Stimulated activated naive CD8-positive, alpha-beta T cell treated with anti-CD3 and anti-CD28 coated beads, Interleukin-15, amount 100 ng/mL, for 72 hours (primary cell): Measurements from ENCODE around the gene TENT5C.

Experiments used
- ATAC-seq: fragments of 150-1000 bp; cut with Tn5 transposase; 2 replicates; pipeline ENCODE4 v1.10.0; 2021; ENCODE audit warnings: mild to moderate bottlenecking, moderate library complexity
- DNase-seq, 2 donors: peaks; one replicate each; pipeline ENCODE4 v3.0.0; 2021 to 2022
- H3K27ac Mint-ChIP-seq, 2 donors: one replicate each; pipeline ENCODE4 v1.8.0; 2022; ENCODE audit warnings: mild to moderate bottlenecking in 2 of 2, mixed read lengths in 2 of 2, moderate library complexity in 2 of 2
- H3K27me3 Mint-ChIP-seq: one replicate; pipeline ENCODE4 v1.8.0; 2022; ENCODE audit warnings: mixed read lengths
- H3K4me1 Mint-ChIP-seq: one replicate; pipeline ENCODE4 v1.8.0; 2022; ENCODE audit warnings: mild to moderate bottlenecking, mixed read lengths
- H3K4me3 Mint-ChIP-seq, 2 donors: one replicate each; pipeline ENCODE4 v1.8.0; 2022; ENCODE audit warnings: mild to moderate bottlenecking in 2 of 2, mixed read lengths in 2 of 2, moderate library complexity in 1 of 2
- H3K9me3 Mint-ChIP-seq, 2 donors: one replicate each; pipeline ENCODE4 v1.8.0; 2022; ENCODE audit warnings: mixed read lengths in 2 of 2

The TENT5C gene

GRCh38 chr1:117567435-117567834 is 38.4 kb upstream of the TENT5C start:
- H3K4me1 Mint-ChIP-seq = peaks cover 15% of the 10 kb centered on the region
- no peak overlapping the region for H3K27ac Mint-ChIP-seq
- H3K27me3 Mint-ChIP-seq = peaks cover 21% of the 10 kb centered on the region
- no peak for DNase-seq
- H3K4me3 Mint-ChIP-seq = no peak overlapping the region
- no peak for ATAC-seq
- H3K9me3 Mint-ChIP-seq = no peaks in the 10 kb centered on the region

DNA sequence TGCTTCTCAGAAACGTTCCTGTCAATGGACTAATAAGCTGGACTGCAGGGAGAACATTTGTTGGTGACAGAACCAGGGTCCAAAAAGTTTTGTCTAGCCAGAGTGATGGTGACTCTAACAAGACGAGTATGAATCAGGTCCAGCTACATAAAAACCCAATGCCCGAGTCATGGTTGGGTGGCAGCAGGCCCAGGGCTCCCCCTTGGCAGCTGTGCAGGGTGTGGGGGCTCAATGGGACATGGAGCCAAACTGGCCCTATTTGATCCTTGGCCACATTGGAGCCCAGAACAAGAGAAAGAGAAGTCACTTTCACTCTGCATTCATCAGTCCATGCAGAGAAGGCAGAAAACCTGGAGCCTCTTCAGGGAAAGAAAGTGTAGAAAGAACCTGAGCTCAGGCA is 37.9 kb upstream of the TENT5C start:
- no peaks in the 10 kb centered on the region for H3K9me3 Mint-ChIP-seq
- no peak overlapping the region for H3K27ac Mint-ChIP-seq
- peaks cover 20% of the 10 kb centered on the region for H3K4me1 Mint-ChIP-seq
- no peak for ATAC-seq
- H3K4me3 Mint-ChIP-seq = no peak overlapping the region
- H3K27me3 Mint-ChIP-seq = peaks cover 21% of the 10 kb centered on the region
- no peak for DNase-seq

GRCh38 chr1:117568999-117569398 is 36.8 kb upstream of the TENT5C start:
- Mint-ChIP-seq H3K27ac (no peak overlapping the region), H3K4me1 (peaks cover 24% of the 10 kb centered on the region)

GRCh38 chr1:117569856-117570255 is 36.0 kb upstream of the TENT5C start:
- H3K27ac Mint-ChIP-seq = no peak overlapping the region
- H3K9me3 Mint-ChIP-seq = no peaks in the 10 kb centered on the region
- DNase-seq (no peak), ATAC-seq (no peak)
- H3K4me3 Mint-ChIP-seq = no peak overlapping the region
- peaks cover 7% of the 10 kb centered on the region for H3K27me3 Mint-ChIP-seq
- peaks cover 27% of the 10 kb centered on the region for H3K4me1 Mint-ChIP-seq

More at GRCh38 chr1:117568999-117569398, 36.8 kb upstream of the TENT5C start:
- DNase-seq = no peak
- Mint-ChIP-seq H3K27me3 (peaks cover 11% of the 10 kb centered on the region), H3K9me3 (no peaks in the 10 kb centered on the region), H3K4me3 (no peak overlapping the region)
- ATAC-seq = no peak

GRCh38 chr1:117570988-117571409 is 34.8 kb upstream of the TENT5C start:
- DNase-seq (no peak), ATAC-seq (no peak)
- no peaks in the 10 kb centered on the region for H3K9me3 Mint-ChIP-seq

GRCh38 chr1:117571496-117571895 is 34.4 kb upstream of the TENT5C start:
- H3K27me3 Mint-ChIP-seq = peaks cover 7% of the 10 kb centered on the region
- DNase-seq (no peak), ATAC-seq (no peak)
- H3K27ac Mint-ChIP-seq = no peak overlapping the region
- no peaks in the 10 kb centered on the region for H3K9me3 Mint-ChIP-seq
- no peak overlapping the region for H3K4me3 Mint-ChIP-seq
- H3K4me1 Mint-ChIP-seq = peaks cover 27% of the 10 kb centered on the region

More at GRCh38 chr1:117570988-117571409, 34.8 kb upstream of the TENT5C start:
- Mint-ChIP-seq H3K27ac (no peak overlapping the region), H3K27me3 (peaks cover 7% of the 10 kb centered on the region), H3K4me1 (peaks cover 27% of the 10 kb centered on the region), H3K4me3 (no peak overlapping the region)

- ATAC-seq (peak; percentile 65), DNase-seq (no peak)
- Mint-ChIP-seq H3K4me3 (no peak overlapping the region), H3K27me3 (no peaks in the 10 kb centered on the region), H3K9me3 (no peaks in the 10 kb centered on the region), H3K27ac (peak overlapping the region; percentile 6 to 12), H3K4me1 (peaks cover 27% of the 10 kb centered on the region)
Observed at GRCh38 chr1:117572546-117572945, 33.3 kb upstream of the TENT5C start.

DNA sequence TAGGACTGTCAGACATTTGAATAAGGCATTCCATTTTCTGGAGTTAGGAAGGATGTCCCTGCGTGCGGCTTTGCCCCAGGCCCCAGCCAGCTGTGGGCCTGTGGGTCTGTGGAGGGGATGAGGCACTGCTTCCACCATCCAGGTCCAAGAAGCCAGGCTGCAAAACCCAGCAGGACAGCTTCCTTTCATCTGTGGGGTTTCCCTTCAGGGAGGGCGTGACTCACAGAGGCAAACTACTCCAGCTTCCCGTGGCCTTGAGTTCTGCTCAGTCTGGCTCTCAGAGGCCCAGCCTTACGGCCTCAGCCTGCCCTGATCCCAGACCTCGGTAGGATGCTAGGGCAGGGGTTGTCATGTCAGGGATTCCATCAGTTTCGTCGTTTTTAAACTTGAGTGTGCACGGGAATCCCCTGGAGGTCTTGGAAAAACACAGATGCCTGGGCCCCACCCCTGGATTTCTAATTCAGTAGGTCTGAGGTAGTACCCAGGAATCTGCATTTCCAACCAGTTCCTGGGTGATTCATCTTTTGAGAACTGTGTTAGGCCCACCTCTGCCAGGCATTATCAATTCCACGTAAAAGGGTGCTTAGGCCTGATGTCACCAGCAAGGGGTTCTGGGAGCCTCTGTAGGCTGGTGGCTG is 32.3 kb upstream of the TENT5C start:
- Mint-ChIP-seq H3K27me3 (no peaks in the 10 kb centered on the region), H3K9me3 (no peaks in the 10 kb centered on the region), H3K27ac (no peak overlapping the region), H3K4me3 (no peak overlapping the region), H3K4me1 (peaks cover 27% of the 10 kb centered on the region)
- ATAC-seq (peak; percentile 34), DNase-seq (no peak)

GRCh38 chr1:117574161-117574835 is 31.6 kb upstream of the TENT5C start:
- H3K4me3 Mint-ChIP-seq = no peak overlapping the region
- DNase-seq (no peak), ATAC-seq (no peak)
- H3K27me3 Mint-ChIP-seq = no peaks in the 10 kb centered on the region
- H3K4me1 Mint-ChIP-seq = peaks cover 27% of the 10 kb centered on the region
- H3K27ac Mint-ChIP-seq = peak overlapping the region in 1 of 2 donors; percentile 85
- no peaks in the 10 kb centered on the region for H3K9me3 Mint-ChIP-seq

DNA sequence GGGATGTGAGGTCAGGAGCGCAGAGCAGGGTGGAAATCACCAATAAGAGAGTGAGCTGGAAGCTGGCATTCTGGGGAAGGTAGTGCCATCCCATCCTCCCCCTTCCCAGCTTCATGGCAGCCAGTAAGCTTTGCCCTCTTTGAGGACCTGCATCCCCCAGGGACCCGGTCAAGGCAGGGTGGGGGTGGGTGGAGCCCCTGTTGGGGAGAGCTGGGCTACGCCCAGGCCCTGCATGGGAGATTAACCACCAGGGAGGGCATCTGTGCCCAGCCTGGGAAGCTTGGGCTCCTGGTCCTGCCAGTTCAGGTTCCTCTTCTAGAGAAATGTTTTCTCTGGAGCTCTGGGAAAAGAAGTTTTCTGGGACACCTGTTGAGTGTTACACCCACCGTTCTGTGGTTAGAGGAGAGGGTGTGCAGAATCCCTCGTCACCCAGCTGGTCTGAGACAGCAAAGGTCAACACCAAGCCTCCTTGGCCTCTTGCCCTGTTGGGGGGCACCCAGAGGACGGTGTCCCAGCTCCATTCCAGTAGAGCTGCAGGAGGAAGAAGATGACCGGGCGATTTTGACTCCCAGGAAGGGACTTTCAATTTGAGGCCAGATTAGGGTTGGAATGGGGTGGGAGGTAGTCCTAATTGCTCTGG is 30.1 kb upstream of the TENT5C start:
- H3K27me3 Mint-ChIP-seq = no peaks in the 10 kb centered on the region
- no peak for ATAC-seq
- no peak for DNase-seq
- H3K9me3 Mint-ChIP-seq = no peaks in the 10 kb centered on the region
- peaks cover 27% of the 10 kb centered on the region for H3K4me1 Mint-ChIP-seq
- no peak overlapping the region for H3K4me3 Mint-ChIP-seq
- H3K27ac Mint-ChIP-seq = no peak overlapping the region

DNA sequence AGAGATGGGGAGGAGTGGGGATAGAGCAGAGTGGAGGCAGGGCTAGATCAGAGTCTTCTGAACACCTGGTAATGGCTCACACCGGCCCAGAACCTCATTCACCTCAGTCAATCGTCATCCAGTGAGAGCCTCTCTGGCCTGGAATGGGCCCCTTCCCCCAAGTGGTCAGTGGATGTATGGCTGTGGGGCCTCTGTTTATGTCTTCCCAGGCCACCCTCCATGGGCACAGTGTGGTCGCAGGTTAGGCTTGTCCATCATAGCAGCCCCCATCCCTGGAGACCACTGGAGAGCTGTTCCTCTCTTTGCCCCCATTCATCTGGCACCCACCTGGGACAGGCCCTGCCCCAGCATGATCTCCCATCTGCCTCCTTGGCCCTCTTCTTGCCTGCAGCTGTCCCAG is 29.6 kb upstream of the TENT5C start:
- ATAC-seq (peak; percentile 14), DNase-seq (no peak)
- no peak overlapping the region for H3K27ac Mint-ChIP-seq
- H3K27me3 Mint-ChIP-seq = no peaks in the 10 kb centered on the region
- H3K4me1 Mint-ChIP-seq = peaks cover 27% of the 10 kb centered on the region
- H3K4me3 Mint-ChIP-seq = no peak overlapping the region
- no peaks in the 10 kb centered on the region for H3K9me3 Mint-ChIP-seq

DNA sequence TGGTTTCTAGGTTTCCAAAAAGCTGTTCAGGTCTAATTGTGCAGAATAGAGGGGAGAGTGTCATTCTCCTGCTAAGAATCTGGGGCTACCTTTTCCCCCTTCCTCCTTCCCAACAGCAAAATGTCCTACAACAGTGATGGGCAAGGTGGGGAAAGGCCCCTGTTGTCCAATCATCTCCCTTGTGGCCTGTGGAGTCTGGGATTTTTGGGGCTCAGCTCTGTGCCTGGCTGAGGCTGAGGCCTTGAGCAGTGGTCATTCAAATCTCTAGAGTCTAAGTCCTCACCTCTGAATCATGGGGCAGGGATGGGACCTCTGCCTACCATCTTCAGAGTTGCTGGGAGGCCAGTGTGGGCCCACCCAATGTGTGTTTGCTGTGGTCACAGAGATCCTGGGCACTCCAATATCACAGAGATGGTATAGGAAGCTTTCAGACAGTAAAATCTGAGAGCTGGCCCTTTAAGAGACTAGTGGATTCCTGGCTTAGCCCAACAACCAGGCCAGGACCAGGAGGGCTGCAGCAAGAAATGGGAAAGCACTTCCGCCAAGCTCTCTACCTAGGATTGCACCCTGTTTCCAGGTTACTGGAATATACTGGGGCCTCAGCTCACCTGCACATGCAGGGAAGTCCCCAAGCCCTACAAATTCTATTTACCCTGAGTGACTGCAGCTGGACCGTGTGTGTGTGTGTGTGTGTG is 28.5 kb upstream of the TENT5C start:
- no peak for DNase-seq
- Mint-ChIP-seq H3K4me3 (no peak overlapping the region), H3K27ac (no peak overlapping the region), H3K9me3 (no peaks in the 10 kb centered on the region), H3K27me3 (no peaks in the 10 kb centered on the region), H3K4me1 (peaks cover 19% of the 10 kb centered on the region)
- no peak for ATAC-seq

DNA sequence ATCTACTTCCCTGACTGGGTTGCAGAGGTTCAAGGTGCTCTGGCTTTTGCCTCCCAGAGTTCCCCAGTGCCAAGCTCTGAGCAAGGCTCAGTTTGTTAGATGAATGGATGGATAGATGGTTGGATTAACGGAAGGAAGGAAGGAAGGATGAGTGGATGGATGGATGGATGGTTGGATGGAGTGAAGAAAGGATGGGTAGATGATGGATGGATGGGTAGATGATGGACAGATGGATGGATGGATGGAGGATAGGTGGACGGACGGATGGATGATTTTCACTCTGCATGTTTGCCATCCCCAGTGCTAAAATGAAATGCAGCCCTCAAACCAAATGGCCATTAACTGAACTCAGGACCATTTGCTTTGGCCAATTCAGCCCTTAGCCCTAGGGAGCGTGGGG is 27.4 kb upstream of the TENT5C start:
- peaks cover 0 to 4% of the 10 kb centered on the region in 2 donors for H3K9me3 Mint-ChIP-seq

DNA sequence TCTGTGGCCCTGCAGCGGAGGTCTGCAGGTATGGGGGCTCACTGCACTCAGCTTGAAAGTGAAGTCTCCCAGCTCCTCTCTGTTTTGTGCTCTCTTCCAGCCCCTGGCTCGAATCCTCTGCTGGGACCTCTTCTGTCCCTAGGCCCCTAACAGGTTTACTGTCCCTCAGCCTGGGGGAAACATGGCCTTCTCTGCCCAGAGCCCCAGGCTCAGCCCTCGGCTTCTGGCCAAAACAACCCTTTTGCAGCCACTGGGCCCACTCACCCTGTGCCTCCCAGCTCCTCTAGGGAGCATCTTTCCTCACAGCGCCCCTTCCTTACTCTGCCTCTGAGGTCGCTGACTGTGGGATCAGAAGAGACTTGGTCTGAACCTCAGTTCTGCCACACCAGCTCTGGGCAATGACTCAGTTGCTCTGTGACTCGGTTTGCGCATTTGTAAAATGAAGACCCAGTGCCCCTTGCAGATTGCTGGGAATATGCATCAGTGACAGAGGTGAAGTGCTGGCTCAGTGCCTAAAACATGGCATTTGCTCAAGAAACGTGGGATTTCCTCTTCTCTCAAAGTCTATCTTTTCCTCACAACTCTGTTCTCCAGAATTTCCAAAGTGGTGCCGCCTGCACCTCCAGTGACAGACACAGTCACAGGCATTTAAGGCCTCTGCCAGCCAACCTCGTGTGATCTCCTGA is 26.5 kb upstream of the TENT5C start:
- no peak overlapping the region for H3K27ac Mint-ChIP-seq
- no peaks in the 10 kb centered on the region for H3K4me1 Mint-ChIP-seq
- H3K4me3 Mint-ChIP-seq = no peak overlapping the region
- ATAC-seq (no peak), DNase-seq (no peak)
- H3K9me3 Mint-ChIP-seq = peaks cover 0 to 13% of the 10 kb centered on the region in 2 donors
- H3K27me3 Mint-ChIP-seq = no peaks in the 10 kb centered on the region

More for the DNA sequence above, 27.4 kb upstream of the TENT5C start:
- no peak for ATAC-seq
- Mint-ChIP-seq H3K4me3 (no peak overlapping the region), H3K27ac (no peak overlapping the region), H3K4me1 (peaks cover 8% of the 10 kb centered on the region), H3K27me3 (no peaks in the 10 kb centered on the region)
- no peak for DNase-seq

DNA sequence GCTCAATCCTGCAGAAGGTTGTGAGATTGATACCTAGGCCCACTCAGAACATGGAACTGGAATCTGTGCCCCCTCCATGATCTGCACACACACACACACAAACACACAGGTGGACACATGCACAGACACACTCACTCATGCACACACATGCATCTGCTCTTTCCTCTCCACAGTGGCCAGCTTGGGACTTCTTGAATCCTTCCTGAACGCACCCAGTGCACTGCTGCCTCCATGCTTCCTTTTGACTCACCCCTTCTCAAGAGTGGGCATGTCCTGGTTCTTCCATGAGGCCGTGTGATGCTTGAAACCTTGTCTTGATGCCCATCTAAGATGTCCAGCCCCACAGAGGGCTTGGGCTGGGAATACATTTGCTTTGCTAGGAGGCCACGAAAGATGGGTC is 25.4 kb upstream of the TENT5C start:
- H3K9me3 Mint-ChIP-seq = peaks cover 0 to 13% of the 10 kb centered on the region in 2 donors
- no peaks in the 10 kb centered on the region for H3K4me1 Mint-ChIP-seq
- ATAC-seq (no peak), DNase-seq (no peak)
- H3K27me3 Mint-ChIP-seq = no peaks in the 10 kb centered on the region
- H3K27ac Mint-ChIP-seq = no peak overlapping the region
- no peak overlapping the region for H3K4me3 Mint-ChIP-seq
